ENCODE data around the gene MEPCE. TPM values are rescaled to one million over a fixed set of nuclear protein-coding genes. Genes with fewer than 3 reads are reported as not detected.

The MEPCE gene
- total RNA-seq, 1 donor from 2014 or later = 38.3 TPM

DNA sequence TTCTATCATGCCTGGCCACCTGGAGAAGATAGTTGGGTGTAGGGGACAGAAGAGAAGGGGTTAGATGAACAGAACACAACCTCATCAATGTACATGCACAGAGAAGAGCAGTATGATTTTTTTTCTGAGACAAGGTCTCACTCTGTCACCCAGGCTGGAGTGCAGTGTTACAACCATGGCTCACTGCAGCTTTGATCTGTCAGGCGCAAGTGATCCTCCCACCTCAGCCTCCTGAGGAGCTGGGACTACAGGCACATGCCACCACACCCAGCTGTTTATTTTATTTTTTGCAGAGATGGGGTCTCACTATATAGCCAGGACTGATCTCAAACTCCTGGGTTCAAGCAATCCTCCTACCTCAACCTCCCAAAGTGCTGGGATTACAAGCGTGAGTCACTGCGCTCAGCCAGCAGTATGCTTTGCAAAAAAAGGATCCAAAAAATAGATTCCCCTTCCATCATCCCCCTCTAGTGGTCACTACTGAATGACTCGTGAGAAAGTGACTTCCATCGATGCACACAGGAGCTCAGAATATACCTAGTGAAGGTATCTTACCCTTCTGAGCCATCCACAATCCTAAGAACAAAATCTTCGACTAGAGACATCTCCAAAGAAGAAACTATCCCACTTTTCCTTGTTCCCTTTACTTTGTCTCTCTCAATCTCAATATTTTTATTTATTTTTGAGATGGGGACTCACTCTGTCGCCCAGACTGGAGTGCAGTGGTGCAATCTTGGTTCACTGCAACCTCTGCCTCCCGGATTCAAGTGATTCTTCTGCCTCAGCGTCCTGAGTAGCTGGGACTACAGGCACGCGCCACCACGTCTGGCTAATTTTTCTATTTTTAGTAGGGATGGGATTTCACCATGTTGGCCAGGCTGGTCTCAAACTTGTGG lies 22.1 kb upstream of the MEPCE start:
- H3K27ac ChIP-seq = no peak overlapping the region
- H3K9me3 ChIP-seq = no peaks in the 10 kb centered on the region
- intact Hi-C loops (cut with DNase I) = no loop called here
- TF ChIP-seq, protein P1, sequence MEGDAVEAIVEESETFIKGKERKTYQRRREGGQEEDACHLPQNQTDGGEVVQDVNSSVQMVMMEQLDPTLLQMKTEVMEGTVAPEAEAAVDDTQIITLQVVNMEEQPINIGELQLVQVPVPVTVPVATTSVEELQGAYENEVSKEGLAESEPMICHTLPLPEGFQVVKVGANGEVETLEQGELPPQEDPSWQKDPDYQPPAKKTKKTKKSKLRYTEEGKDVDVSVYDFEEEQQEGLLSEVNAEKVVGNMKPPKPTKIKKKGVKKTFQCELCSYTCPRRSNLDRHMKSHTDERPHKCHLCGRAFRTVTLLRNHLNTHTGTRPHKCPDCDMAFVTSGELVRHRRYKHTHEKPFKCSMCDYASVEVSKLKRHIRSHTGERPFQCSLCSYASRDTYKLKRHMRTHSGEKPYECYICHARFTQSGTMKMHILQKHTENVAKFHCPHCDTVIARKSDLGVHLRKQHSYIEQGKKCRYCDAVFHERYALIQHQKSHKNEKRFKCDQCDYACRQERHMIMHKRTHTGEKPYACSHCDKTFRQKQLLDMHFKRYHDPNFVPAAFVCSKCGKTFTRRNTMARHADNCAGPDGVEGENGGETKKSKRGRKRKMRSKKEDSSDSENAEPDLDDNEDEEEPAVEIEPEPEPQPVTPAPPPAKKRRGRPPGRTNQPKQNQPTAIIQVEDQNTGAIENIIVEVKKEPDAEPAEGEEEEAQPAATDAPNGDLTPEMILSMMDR (IDR thresholded peaks at IDR 0.05) = peak in 2 of 3 experiments; percentile 56 to 59
- TF ChIP-seq POLR2A (IDR thresholded peaks at IDR 0.05) = no peak
- no peak for TF ChIP-seq POLR2AphosphoS5 (IDR thresholded peaks at IDR 0.05; ENCODE audit: insufficient read depth in 1 of 2, low read depth in 1 of 2)
- H3K4me1 ChIP-seq = no peaks in the 10 kb centered on the region
- H3K36me3 ChIP-seq = no peaks in the 10 kb centered on the region
- no peaks in the 10 kb centered on the region for H3K27me3 ChIP-seq
- H3K4me3 ChIP-seq = no peak overlapping the region
- no peak for DNase-seq (ENCODE audit: extremely low spot score in 2 of 2)

- Histone ChIP-seq H3K9me3 (no peaks in the 10 kb centered on the region), H3K4me3 (no peak overlapping the region), H3K4me1 (no peaks in the 10 kb centered on the region), H3K27me3 (no peaks in the 10 kb centered on the region), H3K27ac (no peak overlapping the region), H3K36me3 (no peaks in the 10 kb centered on the region)
- no peak for DNase-seq (ENCODE audit: extremely low spot score in 2 of 2)
- intact Hi-C loops (cut with DNase I) = no loop called here
- TF ChIP-seq POLR2AphosphoS5 (IDR thresholded peaks at IDR 0.05; ENCODE audit: insufficient read depth in 1 of 2, low read depth in 1 of 2) = no peak
- TF ChIP-seq POLR2A (IDR thresholded peaks at IDR 0.05) = no peak
- TF ChIP-seq, protein P1 (IDR thresholded peaks at IDR 0.05) = no peak
These were observed 18.5 kb upstream of the MEPCE start for GRCh38 chr7:100411101-100411500.

DNA sequence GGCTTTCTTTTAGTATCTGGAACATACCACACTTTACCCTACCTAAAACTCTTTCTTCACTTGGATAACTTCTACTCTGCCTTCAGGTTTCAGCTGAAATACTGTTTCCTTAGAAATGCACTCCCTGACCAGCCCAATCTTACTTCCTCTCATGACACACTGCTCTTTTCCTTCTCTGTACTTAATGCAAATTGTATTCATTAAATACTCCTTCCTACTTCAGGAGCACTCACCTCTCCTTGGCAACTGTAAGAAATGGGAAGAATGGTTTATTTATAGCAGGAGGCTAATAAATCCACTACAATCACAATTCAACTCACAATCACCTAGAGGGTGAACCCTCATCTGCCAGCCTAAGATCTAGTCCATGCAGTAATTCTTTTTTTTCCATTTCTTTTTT lies 16.3 kb upstream of the MEPCE start:
- intact Hi-C loops (cut with DNase I) = no loop called here
- no peak for DNase-seq (ENCODE audit: extremely low spot score in 2 of 2)
- Histone ChIP-seq H3K4me3 (no peak overlapping the region), H3K27me3 (no peaks in the 10 kb centered on the region), H3K4me1 (no peaks in the 10 kb centered on the region), H3K27ac (no peak overlapping the region), H3K36me3 (no peaks in the 10 kb centered on the region), H3K9me3 (no peaks in the 10 kb centered on the region)
- TF ChIP-seq POLR2AphosphoS5 (IDR thresholded peaks at IDR 0.05; ENCODE audit: insufficient read depth in 1 of 2, low read depth in 1 of 2) (no peak), POLR2A (IDR thresholded peaks at IDR 0.05) (no peak)
- TF ChIP-seq, protein P1 (IDR thresholded peaks at IDR 0.05) = no peak

GRCh38 chr7:100413889-100414288 lies 15.7 kb upstream of the MEPCE start:
- TF ChIP-seq POLR2A (IDR thresholded peaks at IDR 0.05) (no peak), POLR2AphosphoS5 (IDR thresholded peaks at IDR 0.05; ENCODE audit: insufficient read depth in 1 of 2, low read depth in 1 of 2) (no peak)
- TF ChIP-seq, protein P1 (IDR thresholded peaks at IDR 0.05) = no peak
- Histone ChIP-seq H3K4me3 (no peak overlapping the region), H3K36me3 (no peaks in the 10 kb centered on the region), H3K27me3 (no peaks in the 10 kb centered on the region), H3K4me1 (no peaks in the 10 kb centered on the region), H3K27ac (no peak overlapping the region), H3K9me3 (no peaks in the 10 kb centered on the region)
- intact Hi-C loops (cut with DNase I) = no loop called here
- DNase-seq (ENCODE audit: extremely low spot score in 2 of 2) = no peak

- DNase-seq (ENCODE audit: extremely low spot score in 2 of 2) = no peak
- H3K27ac ChIP-seq = no peak overlapping the region
- no peaks in the 10 kb centered on the region for H3K27me3 ChIP-seq
- H3K4me1 ChIP-seq = no peaks in the 10 kb centered on the region
- H3K4me3 ChIP-seq = no peak overlapping the region
- intact Hi-C loops (cut with DNase I) = no loop called here
- no peaks in the 10 kb centered on the region for H3K9me3 ChIP-seq
- no peaks in the 10 kb centered on the region for H3K36me3 ChIP-seq
- TF ChIP-seq POLR2A (IDR thresholded peaks at IDR 0.05) (no peak), POLR2AphosphoS5 (IDR thresholded peaks at IDR 0.05; ENCODE audit: insufficient read depth in 1 of 2, low read depth in 1 of 2) (no peak)
- TF ChIP-seq, protein P1 (IDR thresholded peaks at IDR 0.05) = no peak
These were observed 14.2 kb upstream of the MEPCE start for GRCh38 chr7:100415448-100415847.
